Naive thymus-derived CD4-positive, alpha-beta T cell (primary cell): ENCODE data around the gene PTGS1. TPM values are rescaled to one million over a fixed set of nuclear protein-coding genes. Genes with fewer than 3 reads are reported as not detected.
"Not testable (repeated sequence)": the region's sequence is repeated elsewhere in the genome, so short reads cannot be mapped to it uniquely, and the experiment has no call there.

Experiments used
- ATAC-seq: fragments of 150-1000 bp; cut with Tn5 transposase; 2 replicates; pipeline ENCODE4 v1.10.0; 2021; ENCODE audit warnings: mild to moderate bottlenecking, moderate library complexity
- CTCF ChIA-PET: fragments of 350-600 bp; sonication (Branson Sonifier 250); formaldehyde crosslinking; loops from one replicate; lab custom pipeline; 2021; ENCODE audit warnings: antibody characterized with exemption; lab: Charles Lee
- POLR2A ChIA-PET: fragments of 350-600 bp; sonication (Branson Sonifier 250); formaldehyde crosslinking; loops from one replicate; lab custom pipeline; 2021; ENCODE audit warnings: antibody characterized with exemption, inconsistent platforms; lab: Charles Lee
- DNase-seq, 9 donors: peaks; one replicate each; pipeline versions ENCODE4 v3.0.0 to v3.0.0-alpha.2; 2020 to 2022; ENCODE audit warnings: mixed read lengths in 1 of 9
- H3K27ac ChIP-seq: one replicate; pipeline ENCODE4 v1.7.0; 2013; ENCODE audit warnings: mild to moderate bottlenecking, low read depth, low read length, moderate library complexity
- H3K27me3 ChIP-seq, 2 donors: one replicate each; pipeline ENCODE4 v1.7.0; 2013; ENCODE audit warnings: low read length in 2 of 2, mild to moderate bottlenecking in 2 of 2, moderate library complexity in 2 of 2; ENCODE audit not compliant: control insufficient read depth in 2 of 2, insufficient read depth in 2 of 2
- H3K36me3 ChIP-seq, 3 experiments: 1 replicate in 2 of 3; 2 replicates in 1 of 3; pipeline ENCODE4 v1.7.0; 2013; ENCODE audit warnings: low read length in 3 of 3, mild to moderate bottlenecking in 3 of 3, moderate library complexity in 1 of 3; ENCODE audit not compliant: insufficient read depth in 3 of 3, control insufficient read depth in 2 of 3
- H3K4me1 ChIP-seq, 2 donors: one replicate each; pipeline ENCODE4 v1.7.0; 2013; ENCODE audit warnings: low read length in 2 of 2, mild to moderate bottlenecking in 2 of 2, moderate library complexity in 1 of 2; ENCODE audit not compliant: control insufficient read depth in 2 of 2, insufficient read depth in 2 of 2
- H3K4me3 ChIP-seq: 2 replicates; pipeline ENCODE4 v1.7.0; 2013; ENCODE audit warnings: mild to moderate bottlenecking, low read length
- H3K9me3 ChIP-seq, 3 experiments: 1 replicate in 2 of 3; 2 replicates in 1 of 3; pipeline ENCODE4 v1.7.0; 2013; ENCODE audit warnings: low read length in 3 of 3; ENCODE audit not compliant: control insufficient read depth in 2 of 3
- H3K27ac Mint-ChIP-seq, 9 donors: one replicate each; pipeline ENCODE4 v1.8.0; 2020 to 2022; ENCODE audit warnings: mixed read lengths in 9 of 9, mild to moderate bottlenecking in 8 of 9, moderate library complexity in 5 of 9, inconsistent platforms in 2 of 9
- H3K27me3 Mint-ChIP-seq, 5 donors: one replicate each; pipeline ENCODE4 v1.8.0; 2021 to 2022; ENCODE audit warnings: mixed read lengths in 5 of 5, mild to moderate bottlenecking in 1 of 5
- H3K36me3 Mint-ChIP-seq, 5 donors: one replicate each; pipeline ENCODE4 v1.8.0; 2020 to 2022; ENCODE audit warnings: mixed read lengths in 5 of 5, mild to moderate bottlenecking in 3 of 5, inconsistent platforms in 1 of 5
- H3K4me1 Mint-ChIP-seq, 7 donors: one replicate each; pipeline ENCODE4 v1.8.0; 2020 to 2022; ENCODE audit warnings: mixed read lengths in 7 of 7, mild to moderate bottlenecking in 3 of 7, inconsistent platforms in 1 of 7
- H3K4me3 Mint-ChIP-seq, 10 donors: one replicate each; pipeline ENCODE4 v1.8.0; 2020 to 2022; ENCODE audit warnings: mild to moderate bottlenecking in 10 of 10, mixed read lengths in 10 of 10, moderate library complexity in 6 of 10, inconsistent platforms in 2 of 10
- H3K9me3 Mint-ChIP-seq, 11 donors: one replicate each; pipeline ENCODE4 v1.8.0; 2020 to 2022; ENCODE audit warnings: mixed read lengths in 11 of 11, mild to moderate bottlenecking in 4 of 11, inconsistent platforms in 1 of 11, moderate library complexity in 1 of 11
- intact Hi-C, 2 donors: fragments of 100-400 bp; cut with micrococcal nuclease; formaldehyde crosslinking; loops; one replicate each; pipeline ENCODE4 v1.15.1; 2023
- polyA plus RNA-seq, 2 donors: library from polyadenylated mRNA; unstranded; fragments of 300-500 nt; fragmentation: Illumina TruSeq; gene quantifications; one replicate each; pipeline ENCODE4 v1.2.3, GENCODE V29; 2021
- total RNA-seq, 6 experiments: library from RNA in 5 of 6; stranded (reverse) in 5 of 6; gene quantifications; 1 replicate in 5 of 6; 2 replicates in 1 of 6; pipeline ENCODE4 v1.2.3 and lab custom pipeline; 2021 to 2026

PTGS1 gene
- total and polyA plus RNA-seq, 7 experiments from 2014 or later = 0.41 to 7.0 (median 0.56) TPM; not detected in 1

DNA sequence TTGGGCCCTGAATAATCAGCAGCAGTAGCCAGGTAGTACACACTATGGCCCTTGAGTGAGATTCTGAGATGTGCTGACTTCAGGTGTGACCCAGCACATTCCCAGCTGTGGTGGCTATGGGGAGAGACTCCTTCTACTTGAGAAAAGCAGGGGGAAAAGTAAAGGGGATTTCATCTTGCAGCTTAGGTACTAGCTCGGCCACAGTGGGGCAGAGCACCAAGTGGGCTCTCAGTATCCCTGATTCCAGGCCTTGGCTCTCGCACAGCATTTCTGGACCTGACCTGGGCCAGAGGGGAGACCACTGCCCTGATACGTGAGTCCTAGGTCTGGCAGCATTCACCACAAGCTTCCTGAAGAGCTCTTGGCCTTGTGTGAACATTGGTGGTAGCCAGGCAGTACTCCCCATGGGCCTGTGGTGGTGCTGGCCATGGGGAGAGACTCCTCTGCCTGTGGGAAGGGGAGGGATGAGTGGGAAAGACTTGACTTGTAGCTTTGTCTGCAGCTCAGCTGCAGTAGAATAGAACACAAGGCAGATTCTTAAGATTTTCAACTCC is 27.6 kb downstream of the PTGS1 start:
- peaks cover 0 to 9% (median 0%) of the 10 kb centered on the region in 5 donors for H3K36me3 Mint-ChIP-seq
- intact Hi-C loops = no loop called here
- Histone ChIP-seq H3K27ac (no peak overlapping the region), H3K36me3 (no peaks in the 10 kb centered on the region), H3K4me1 (no peaks in the 10 kb centered on the region), H3K27me3 (no peaks in the 10 kb centered on the region), H3K9me3 (no peaks in the 10 kb centered on the region), H3K4me3 (no peak overlapping the region)
- CTCF ChIA-PET = no interaction called here
- peaks cover 0 to 11% (median 0%) of the 10 kb centered on the region in 7 donors for H3K4me1 Mint-ChIP-seq
- H3K9me3 Mint-ChIP-seq = peaks cover 0 to 32% (median 11%) of the 10 kb centered on the region in 11 donors
- ATAC-seq (no peak), DNase-seq (no peak)
- POLR2A ChIA-PET = no interaction called here
- H3K27me3 Mint-ChIP-seq = peaks cover 0 to 32% (median 12%) of the 10 kb centered on the region in 5 donors
- H3K4me3 Mint-ChIP-seq = no peak overlapping the region
- no peak overlapping the region for H3K27ac Mint-ChIP-seq

GRCh38 chr9:122401896-122402295 is 31.1 kb downstream of the PTGS1 start:
- H3K4me1 Mint-ChIP-seq = peaks cover 0 to 11% (median 0%) of the 10 kb centered on the region in 7 donors
- ATAC-seq (no peak), DNase-seq (no peak)
- Histone ChIP-seq H3K27me3 (no peaks in the 10 kb centered on the region), H3K4me3 (no peak overlapping the region), H3K27ac (no peak overlapping the region), H3K9me3 (no peaks in the 10 kb centered on the region), H3K36me3 (no peaks in the 10 kb centered on the region), H3K4me1 (no peaks in the 10 kb centered on the region)
- H3K9me3 Mint-ChIP-seq = peaks cover 0 to 32% (median 14%) of the 10 kb centered on the region in 11 donors
- H3K27me3 Mint-ChIP-seq = peaks cover 0 to 36% (median 10%) of the 10 kb centered on the region in 5 donors
- no peak overlapping the region for H3K4me3 Mint-ChIP-seq
- CTCF ChIA-PET = no interaction called here
- POLR2A ChIA-PET = no interaction called here
- peak overlapping the region in 1 of 9 donors; percentile 38 for H3K27ac Mint-ChIP-seq
- intact Hi-C loops = no loop called here
- H3K36me3 Mint-ChIP-seq = peaks cover 0 to 9% (median 0%) of the 10 kb centered on the region in 5 donors

DNA sequence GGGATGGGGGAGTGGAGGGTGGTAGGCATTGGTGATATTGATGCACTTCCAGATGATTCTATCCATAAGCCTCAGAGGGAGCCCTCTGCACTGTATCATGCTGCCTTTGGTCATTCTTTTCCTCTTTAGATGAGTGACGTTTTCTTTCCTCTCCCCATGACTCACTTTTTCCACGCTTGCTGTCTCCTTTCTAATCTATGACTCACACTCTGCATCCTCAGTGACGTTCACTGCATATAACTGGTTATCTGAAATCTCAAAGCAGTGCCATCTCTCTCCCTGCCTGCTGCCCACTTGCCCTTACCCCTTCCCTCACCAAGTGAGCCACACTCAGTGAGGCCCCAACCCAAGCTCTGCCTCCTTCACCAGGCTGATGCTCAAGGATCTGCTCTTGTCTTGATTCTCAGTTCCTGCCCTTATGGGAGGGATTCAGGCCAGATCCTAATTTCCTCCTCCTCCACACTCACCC is 31.6 kb downstream of the PTGS1 start:
- peaks cover 0 to 11% (median 0%) of the 10 kb centered on the region in 7 donors for H3K4me1 Mint-ChIP-seq
- DNase-seq (peak in 1 of 9 donors; percentile 49), ATAC-seq (peak; percentile 24)
- H3K27me3 Mint-ChIP-seq = peaks cover 0 to 36% (median 8%) of the 10 kb centered on the region in 5 donors
- no peaks in the 10 kb centered on the region for H3K36me3 ChIP-seq
- H3K4me1 ChIP-seq = no peaks in the 10 kb centered on the region
- no peaks in the 10 kb centered on the region for H3K9me3 ChIP-seq
- intact Hi-C loops = no loop called here
- H3K27ac ChIP-seq = no peak overlapping the region
- peaks cover 0 to 32% (median 14%) of the 10 kb centered on the region in 11 donors for H3K9me3 Mint-ChIP-seq
- POLR2A ChIA-PET = no interaction called here
- H3K4me3 ChIP-seq = no peak overlapping the region
- CTCF ChIA-PET = no interaction called here
- H3K27ac Mint-ChIP-seq = peak overlapping the region in 1 of 9 donors; percentile 56
- H3K4me3 Mint-ChIP-seq = no peak overlapping the region
- peaks cover 0 to 9% (median 0%) of the 10 kb centered on the region in 5 donors for H3K36me3 Mint-ChIP-seq
- H3K27me3 ChIP-seq = no peaks in the 10 kb centered on the region

- Histone ChIP-seq H3K27me3 (no peaks in the 10 kb centered on the region), H3K36me3 (no peaks in the 10 kb centered on the region), H3K4me3 (no peak overlapping the region), H3K4me1 (no peaks in the 10 kb centered on the region), H3K9me3 (no peaks in the 10 kb centered on the region), H3K27ac (no peak overlapping the region)
- ATAC-seq (no peak), DNase-seq (no peak)
- Mint-ChIP-seq H3K27ac (peak overlapping the region in 1 of 9 donors; percentile 56), H3K9me3 (peaks cover 0 to 32% (median 14%) of the 10 kb centered on the region in 11 donors), H3K4me3 (no peak overlapping the region), H3K36me3 (peaks cover 0 to 9% (median 0%) of the 10 kb centered on the region in 5 donors), H3K27me3 (peaks cover 0 to 36% (median 8%) of the 10 kb centered on the region in 5 donors), H3K4me1 (peaks cover 0 to 11% (median 0%) of the 10 kb centered on the region in 7 donors)
- ChIA-PET POLR2A (no interaction called here), CTCF (no interaction called here)
- intact Hi-C loops = no loop called here
Observed at GRCh38 chr9:122402874-122403273, 32.0 kb downstream of the PTGS1 start.

- POLR2A ChIA-PET = no interaction called here
- H3K27me3 Mint-ChIP-seq = peaks cover 0 to 36% (median 8%) of the 10 kb centered on the region in 5 donors
- Histone ChIP-seq H3K4me3 (no peak overlapping the region), H3K27ac (no peak overlapping the region), H3K9me3 (no peaks in the 10 kb centered on the region), H3K36me3 (no peaks in the 10 kb centered on the region), H3K4me1 (no peaks in the 10 kb centered on the region), H3K27me3 (no peaks in the 10 kb centered on the region)
- H3K27ac Mint-ChIP-seq = no peak overlapping the region
- H3K4me1 Mint-ChIP-seq = peaks cover 0 to 11% (median 0%) of the 10 kb centered on the region in 7 donors
- H3K9me3 Mint-ChIP-seq = peaks cover 0 to 27% (median 14%) of the 10 kb centered on the region in 11 donors
- peaks cover 0 to 9% (median 0%) of the 10 kb centered on the region in 5 donors for H3K36me3 Mint-ChIP-seq
- CTCF ChIA-PET = no interaction called here
- DNase-seq (no peak), ATAC-seq (no peak)
- no peak overlapping the region for H3K4me3 Mint-ChIP-seq
- intact Hi-C loops = no loop called here
Observed at GRCh38 chr9:122403381-122404000, 32.7 kb downstream of the PTGS1 start.

- Mint-ChIP-seq H3K4me1 (peaks cover 0 to 11% (median 0%) of the 10 kb centered on the region in 7 donors), H3K27ac (peak overlapping the region in 3 of 9 donors; percentile 25 to 83 (median 53)), H3K27me3 (peaks cover 0 to 20% (median 4%) of the 10 kb centered on the region in 5 donors), H3K4me3 (peak overlapping the region in 6 of 10 donors; percentile 58 to 90 (median 80)), H3K9me3 (peaks cover 0 to 11% (median 2%) of the 10 kb centered on the region in 11 donors)
- H3K9me3 ChIP-seq, H3K27ac ChIP-seq, H3K36me3 ChIP-seq, H3K4me1 ChIP-seq, H3K27me3 ChIP-seq, POLR2A ChIA-PET, H3K4me3 ChIP-seq, H3K36me3 Mint-ChIP-seq: not testable (repeated sequence)
- ATAC-seq (peak; percentile 38), DNase-seq (peak in 1 of 9 donors; percentile 44)
- intact Hi-C loops = loop anchor here (1.0 to 2.0 kb wide), 2 partner anchors 23 to 59 kb away; no protein-coding TSS in a partner anchor
- CTCF ChIA-PET = interaction anchor here (0.6 kb wide), 1 partner anchor 65 kb away, joined by 3 read pairs; no protein-coding TSS in a partner anchor
Observed at GRCh38 chr9:122405304-122406069, 34.7 kb downstream of the PTGS1 start.
